Ovary (tissue), 9 donors: ENCODE measurements around the gene CEP20. TPM values are rescaled to one million over a fixed set of nuclear protein-coding genes. Genes with fewer than 3 reads are reported as not detected.

Experiments
- DNase-seq, 5 donors: peaks; one replicate each; pipeline ENCODE4 v3.0.0-alpha.2; 2019 to 2020
- H3K27ac ChIP-seq, 2 donors: fragments of 200-600 bp; one replicate each; pipeline versions ENCODE4 v1.5.1 to v1.8.0; 2019 to 2022
- H3K27me3 ChIP-seq: fragments of 200-600 bp; one replicate; pipeline ENCODE4 v1.8.0; 2022
- H3K36me3 ChIP-seq: fragments of 200-600 bp; sonication (generic); one replicate; pipeline ENCODE4 v1.5.1; 2019
- H3K4me1 ChIP-seq: one replicate; pipeline ENCODE4 v1.8.1; 2013; ENCODE audit warnings: mild to moderate bottlenecking, moderate library complexity; ENCODE audit not compliant: insufficient read depth
- H3K4me3 ChIP-seq: fragments of 200-600 bp; sonication (generic); one replicate; pipeline ENCODE4 v1.5.1; 2017
- H3K9me3 ChIP-seq, 2 donors: fragments of 200-600 bp in 1 of 2; sonication (generic) in 1 of 2; one replicate each; pipeline versions ENCODE4 v1.5.1 to v1.8.1; 2013 to 2019; ENCODE audit warnings: mild to moderate bottlenecking in 1 of 2, moderate library complexity in 1 of 2
- EP300 ChIP-seq: sonication (generic); formaldehyde crosslinking; IDR thresholded peaks from one replicate; pipeline ENCODE4 v1.6.1; 2017; ENCODE audit warnings: antibody characterized with exemption
- POLR2A ChIP-seq: fragments of 450-650 bp; IDR thresholded peaks from one replicate; pipeline ENCODE4 v1.6.1; 2017; ENCODE audit warnings: antibody characterized with exemption, mild to moderate bottlenecking, moderate library complexity
- WGBS, 3 donors: extraction: QIAGEN DNeasy Blood & Tissue Kit in 1 of 3; methylation state at CpG; one replicate each; pipeline versions ENCODE4 v1.1.5 to v1.1.7; 2013 to 2017; 5-methylcytosine and 5-hydroxymethylcytosine counted together
- intact Hi-C, 4 donors: fragments of 100-400 bp; cut with DNase I; formaldehyde crosslinking; loops; one replicate each; pipeline versions ENCODE4 v1.11.0 to v1.15.1; 2022 to 2023
- polyA plus RNA-seq, 2 donors: library from polyadenylated mRNA; stranded (reverse); fragments of 200-250 nt in 1 of 2; fragments of 350-450 nt in 1 of 2; fragmentation: Illumina TruSeq in 1 of 2; extraction: RNeasy Lipid Tissue Mini Kit (QIAGEN cat#74804) in 1 of 2; gene quantifications; one replicate each; pipeline ENCODE4 v1.2.3, GENCODE V29; 2013 to 2014
- total RNA-seq, 7 donors: library from RNA; depleted of rRNA in 2 of 7; stranded (reverse); fragments of >200 nt in 2 of 7; fragmentation: NEBNext Ultra II Directional in 3 of 7; extraction: Animal tissue kit (Norgen Biotek cat#: 25700) in 3 of 7; gene quantifications; one replicate each; pipeline versions ENCODE4 v1.1.0 to v1.2.4, GENCODE V29; 2016 to 2023
- TF ChIP-seq, protein P1 (sequence below), 3 donors: fragments of 450-650 bp in 2 of 3; fragments of 200-600 bp in 1 of 3; IDR thresholded peaks; one replicate each; pipeline versions ENCODE4 v1.5.1 to v1.8.0; 2016 to 2022; ENCODE audit warnings: antibody characterized with exemption in 3 of 3, mild to moderate bottlenecking in 1 of 3
- donor health status: DM: no; HTN: no; CAD: no; lungs with moderate emphysema.
- donor health status: DM: no; HTN: no; CAD: no.
- donor health status: Bipolar disorder and iron deficiency.
- donor health status: DM: yes; HTN: yes; CAD: no.
- donor health status: DM: no; HTN: no; CAD: no.
- donor health status: DM: yes; HTN: yes; CAD: no.

The CEP20 gene
- total and polyA plus RNA-seq, 9 donors: 23.4 to 44.4 (median 30.9) TPM

GRCh38 chr16:15864939-15865338 is 23.5 kb downstream of the CEP20 start:
- H3K27ac ChIP-seq: no peak overlapping the region

GRCh38 chr16:15861996-15862395 is 26.4 kb downstream of the CEP20 start:
- Histone ChIP-seq H3K36me3 (no peaks in the 10 kb centered on the region), H3K9me3 (no peaks in the 10 kb centered on the region), H3K4me1 (no peaks in the 10 kb centered on the region), H3K27me3 (no peaks in the 10 kb centered on the region), H3K27ac (no peak overlapping the region), H3K4me3 (no peak overlapping the region)
- TF ChIP-seq, protein P1, sequence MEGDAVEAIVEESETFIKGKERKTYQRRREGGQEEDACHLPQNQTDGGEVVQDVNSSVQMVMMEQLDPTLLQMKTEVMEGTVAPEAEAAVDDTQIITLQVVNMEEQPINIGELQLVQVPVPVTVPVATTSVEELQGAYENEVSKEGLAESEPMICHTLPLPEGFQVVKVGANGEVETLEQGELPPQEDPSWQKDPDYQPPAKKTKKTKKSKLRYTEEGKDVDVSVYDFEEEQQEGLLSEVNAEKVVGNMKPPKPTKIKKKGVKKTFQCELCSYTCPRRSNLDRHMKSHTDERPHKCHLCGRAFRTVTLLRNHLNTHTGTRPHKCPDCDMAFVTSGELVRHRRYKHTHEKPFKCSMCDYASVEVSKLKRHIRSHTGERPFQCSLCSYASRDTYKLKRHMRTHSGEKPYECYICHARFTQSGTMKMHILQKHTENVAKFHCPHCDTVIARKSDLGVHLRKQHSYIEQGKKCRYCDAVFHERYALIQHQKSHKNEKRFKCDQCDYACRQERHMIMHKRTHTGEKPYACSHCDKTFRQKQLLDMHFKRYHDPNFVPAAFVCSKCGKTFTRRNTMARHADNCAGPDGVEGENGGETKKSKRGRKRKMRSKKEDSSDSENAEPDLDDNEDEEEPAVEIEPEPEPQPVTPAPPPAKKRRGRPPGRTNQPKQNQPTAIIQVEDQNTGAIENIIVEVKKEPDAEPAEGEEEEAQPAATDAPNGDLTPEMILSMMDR (IDR thresholded peaks at IDR 0.05): no peak
- TF ChIP-seq EP300: no peak
- intact Hi-C loops: no loop called here
- no peak for DNase-seq
- 91 to 97% (median 93%) methylated on average over 3 of the region's 3 CpGs for WGBS, 3 donors

More at GRCh38 chr16:15864939-15865338, 23.5 kb downstream of the CEP20 start:
- Histone ChIP-seq H3K4me1 (no peaks in the 10 kb centered on the region), H3K36me3 (no peaks in the 10 kb centered on the region), H3K9me3 (no peaks in the 10 kb centered on the region), H3K4me3 (no peak overlapping the region), H3K27me3 (no peaks in the 10 kb centered on the region)
- TF ChIP-seq POLR2A (no peak), EP300 (no peak)
- TF ChIP-seq, protein P1 (IDR thresholded peaks at IDR 0.05): no peak
- no peak for DNase-seq
- intact Hi-C loops: no loop called here
- 80 to 81% (median 81%) methylated on average over 5 of the region's 5 CpGs for WGBS, 3 donors

DNA sequence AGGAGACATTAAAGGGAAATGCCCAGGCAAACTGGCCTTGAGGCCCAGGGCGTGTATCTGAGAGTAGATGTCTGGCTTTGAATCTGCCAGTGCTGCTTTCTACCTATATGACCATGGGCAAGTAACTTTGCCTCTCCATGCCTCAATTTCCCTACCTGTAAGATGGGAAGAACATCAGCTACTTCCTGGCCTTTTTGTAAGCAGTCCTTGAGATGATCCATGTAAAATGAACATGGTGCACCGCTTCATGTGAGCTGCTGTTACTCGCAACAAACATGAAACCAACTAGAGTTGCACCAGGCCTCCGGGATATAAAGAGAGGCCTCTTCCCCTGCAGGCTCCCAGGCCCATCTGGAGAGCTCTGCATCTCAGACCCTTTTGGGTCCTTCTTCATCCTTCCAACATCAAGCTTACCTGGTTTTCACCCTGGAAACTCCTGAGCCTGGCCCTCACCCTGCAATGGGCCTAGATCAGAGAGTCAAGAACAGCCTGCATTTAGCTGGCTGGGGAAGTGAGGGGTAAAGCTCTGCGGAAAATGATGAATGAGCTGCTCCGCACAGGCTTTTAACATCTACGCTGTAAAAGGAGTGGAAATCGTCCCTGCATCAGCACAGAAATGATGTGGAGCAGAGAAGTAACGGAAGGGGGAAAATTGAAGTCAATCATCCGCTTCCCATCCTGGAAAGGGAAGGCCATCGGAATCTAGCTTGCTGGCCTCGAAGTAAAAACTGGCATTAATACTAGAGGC is 29.3 kb downstream of the CEP20 start:
- H3K4me1 ChIP-seq: no peaks in the 10 kb centered on the region
- intact Hi-C loops: no loop called here
- H3K27me3 ChIP-seq: no peaks in the 10 kb centered on the region
- no peaks in the 10 kb centered on the region for H3K36me3 ChIP-seq
- H3K4me3 ChIP-seq: no peak overlapping the region
- no peaks in the 10 kb centered on the region for H3K9me3 ChIP-seq
- 88 to 94% (median 93%) methylated on average over 12 of the region's 12 CpGs for WGBS, 3 donors
- H3K27ac ChIP-seq: no peak overlapping the region
- TF ChIP-seq POLR2A: no peak
- TF ChIP-seq EP300: no peak
- TF ChIP-seq, protein P1 (IDR thresholded peaks at IDR 0.05): no peak
- no peak for DNase-seq

DNA sequence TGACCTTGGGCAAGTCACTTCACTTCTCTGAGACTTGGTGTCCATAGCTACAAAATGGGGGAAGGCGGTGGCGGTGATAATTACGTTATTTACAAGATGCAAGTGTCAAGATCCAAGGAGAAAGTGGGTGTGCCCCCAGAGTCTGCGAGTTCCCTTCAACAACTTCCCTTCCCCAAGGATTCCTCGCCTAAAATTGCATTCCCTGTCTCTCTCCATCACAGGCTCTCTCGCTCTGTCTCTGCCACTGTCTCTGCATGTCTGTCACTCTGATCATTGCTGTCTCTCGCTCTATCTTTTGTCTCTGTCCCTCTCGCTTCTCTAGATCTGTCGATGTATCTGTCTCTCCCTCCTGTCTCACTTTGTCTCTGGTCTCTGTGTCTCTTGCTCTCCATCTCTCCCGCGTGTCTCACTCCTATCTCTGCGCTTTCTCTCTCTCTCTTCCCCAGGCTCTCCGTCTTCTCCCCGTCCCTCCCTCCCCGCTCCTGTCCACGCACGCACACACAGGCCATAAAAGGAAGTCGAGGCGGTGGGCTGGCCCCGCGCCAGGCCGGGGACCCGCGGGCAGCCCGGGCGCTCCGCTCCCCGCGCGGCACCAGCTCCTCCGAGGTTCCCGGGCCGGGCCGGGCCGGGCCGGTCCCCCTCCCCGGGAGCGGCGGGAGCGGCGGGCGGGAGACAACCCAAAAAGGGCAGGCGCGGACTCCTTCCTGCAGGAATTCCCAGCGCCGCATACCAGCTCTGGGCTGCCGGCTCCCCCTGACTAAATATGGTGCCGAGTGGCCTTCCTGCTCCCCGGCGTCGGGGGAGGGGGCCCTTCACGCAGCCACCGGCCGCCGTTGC is 30.5 kb downstream of the CEP20 start:
- no peaks in the 10 kb centered on the region for H3K36me3 ChIP-seq
- H3K4me1 ChIP-seq: no peaks in the 10 kb centered on the region
- peak overlapping the region; percentile 47 for H3K4me3 ChIP-seq
- TF ChIP-seq, protein P1 (IDR thresholded peaks at IDR 0.05): no peak
- TF ChIP-seq EP300 (no peak), POLR2A (no peak)
- 0 to 1% (median 0%) methylated on average over 45 to 55 of the region's 55 CpGs for WGBS, 3 donors
- no peaks in the 10 kb centered on the region for H3K27me3 ChIP-seq
- H3K9me3 ChIP-seq: no peaks in the 10 kb centered on the region
- peak overlapping the region in 1 of 2 donors; percentile 72 for H3K27ac ChIP-seq
- intact Hi-C loops: no loop called here
- DNase-seq: peak; percentile 37 to 76 (median 67)
